D341Med (cell line): Measurements from ENCODE around the gene PACRG.
"Not testable (repeated sequence)": the region's sequence is repeated elsewhere in the genome, so short reads cannot be mapped to it uniquely, and the experiment has no call there.

ENCODE experiments used
- DNase-seq: peaks from one replicate; pipeline ENCODE4 v3.0.0; 2012; ENCODE audit warnings: low spot score

The PACRG gene

DNA sequence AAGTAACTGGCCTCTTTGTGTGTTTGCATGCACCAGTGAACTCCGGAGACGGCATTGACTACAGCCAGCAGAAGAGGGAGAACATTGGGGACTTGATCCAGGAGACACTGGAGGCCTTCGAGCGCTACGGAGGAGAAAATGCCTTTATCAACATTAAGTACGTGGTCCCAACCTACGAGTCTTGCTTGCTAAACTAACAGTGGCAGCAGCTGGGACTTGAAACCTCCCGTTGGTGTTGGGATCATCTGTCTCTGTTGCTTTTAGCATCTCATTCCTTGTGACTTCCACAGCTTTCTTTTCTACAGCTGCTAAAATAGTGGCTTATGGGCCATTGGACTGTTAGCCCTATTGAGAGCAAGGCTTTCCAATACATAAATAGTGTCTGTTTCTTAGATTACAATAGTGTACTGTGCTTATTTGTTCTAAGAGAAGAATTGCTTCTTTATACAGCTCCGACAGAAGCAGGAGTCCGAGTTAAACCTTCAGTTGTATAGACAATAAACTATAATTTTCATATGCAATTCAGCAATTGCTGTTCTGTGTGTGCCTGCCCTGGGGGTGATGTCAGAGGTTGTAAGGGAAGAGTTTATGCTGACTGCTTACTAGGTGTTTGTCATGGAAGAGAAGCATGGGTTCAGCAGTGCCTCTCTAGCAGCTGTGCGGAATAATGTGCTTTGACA is 587.2 kb downstream of the PACRG start:
- no peak for DNase-seq

DNA sequence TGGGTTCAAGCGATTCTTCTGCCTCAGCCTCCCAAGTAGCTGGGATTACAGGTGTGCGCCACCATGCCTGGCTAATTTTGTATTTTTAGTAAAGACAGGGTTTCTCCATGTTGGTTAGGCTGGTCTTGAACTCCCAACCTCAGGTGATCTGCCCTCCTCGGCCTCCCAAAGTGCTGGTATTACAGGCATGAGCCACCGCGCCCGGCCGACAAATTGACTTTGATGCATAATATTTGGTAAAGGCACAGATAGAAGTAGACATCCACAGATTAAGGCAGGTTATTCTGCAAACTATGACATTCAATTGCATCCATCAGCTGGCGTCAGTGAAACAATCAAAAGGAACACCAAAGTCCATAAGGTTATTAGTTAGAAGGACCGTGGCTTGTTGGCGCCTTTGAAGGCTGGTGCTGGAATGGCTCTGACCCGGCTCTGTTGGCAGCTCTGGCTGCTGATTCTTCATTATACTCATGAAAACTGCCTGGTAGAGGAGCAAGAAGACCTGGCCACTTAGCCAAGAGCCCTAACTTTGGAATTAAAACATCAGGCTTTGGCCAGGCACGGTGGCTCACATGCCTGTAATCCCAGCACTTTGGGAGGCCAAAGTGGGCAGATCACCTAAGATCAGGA is 589.2 kb downstream of the PACRG start:
- DNase-seq, result not testable (repeated sequence)

GRCh38 chr6:163318071-163318786 is 590.5 kb downstream of the PACRG start:
- no peak for DNase-seq

- DNase-seq, result no peak
Measured at GRCh38 chr6:163319609-163320366, 592.0 kb downstream of the PACRG start.

GRCh38 chr6:163320402-163320801 is 592.6 kb downstream of the PACRG start:
- no peak for DNase-seq

GRCh38 chr6:163320804-163321203 is 593.0 kb downstream of the PACRG start:
- DNase-seq, result no peak

- no peak for DNase-seq
Measured at GRCh38 chr6:163321717-163322116, 593.9 kb downstream of the PACRG start.

GRCh38 chr6:163323274-163323673 is 595.5 kb downstream of the PACRG start:
- no peak for DNase-seq

- no peak for DNase-seq
Measured at GRCh38 chr6:163323705-163324104, 595.9 kb downstream of the PACRG start.

DNA sequence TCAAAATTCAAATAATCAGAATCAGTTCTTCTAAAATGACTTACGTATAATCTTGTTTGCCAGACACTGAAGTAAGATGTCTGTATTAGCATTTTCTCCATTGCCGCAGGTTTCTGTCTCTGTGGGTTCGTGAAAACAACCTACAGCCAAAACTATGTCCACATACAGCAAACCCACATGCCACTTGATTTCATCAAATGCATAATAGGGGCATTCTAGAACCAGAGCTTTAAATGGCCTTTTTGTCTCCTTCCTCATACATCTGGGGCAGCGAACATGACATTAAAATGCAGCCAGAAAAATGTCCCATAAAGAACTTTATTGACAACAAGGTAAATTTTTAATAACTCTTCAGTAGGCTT is 596.5 kb downstream of the PACRG start:
- DNase-seq, result no peak

DNA sequence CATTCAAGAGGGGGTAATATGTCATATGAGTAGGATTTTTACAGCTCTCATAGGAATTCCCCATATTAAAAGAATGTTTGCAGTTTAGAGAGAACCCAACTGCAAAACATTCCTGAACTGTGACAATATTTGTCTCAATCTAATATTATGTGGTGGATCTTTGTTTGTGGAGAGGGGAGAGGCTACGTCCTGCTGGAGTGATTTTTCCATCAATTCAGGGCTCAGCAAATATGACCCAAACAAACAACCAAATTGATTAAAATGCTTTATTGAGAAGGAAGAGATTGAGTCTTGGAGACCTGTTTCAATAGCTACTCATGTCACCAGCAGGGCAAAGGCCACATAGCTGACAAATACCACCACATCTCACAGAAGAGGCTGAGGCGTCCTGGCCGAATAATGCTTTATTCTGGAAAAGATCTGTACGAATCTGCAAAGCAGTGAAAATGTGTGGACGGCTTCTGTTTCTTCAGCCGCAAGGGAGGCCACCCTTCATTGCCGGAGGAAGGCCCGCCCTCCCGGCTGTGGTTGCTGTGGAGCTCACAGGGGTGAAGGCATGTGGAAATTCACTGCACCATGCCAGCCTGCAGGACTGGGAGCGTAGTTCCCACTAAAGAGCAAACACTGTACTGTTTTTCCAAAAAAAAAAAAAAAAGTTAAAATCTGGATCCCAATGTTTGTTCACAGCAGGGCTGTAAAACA is 597.1 kb downstream of the PACRG start:
- DNase-seq, result no peak

DNA sequence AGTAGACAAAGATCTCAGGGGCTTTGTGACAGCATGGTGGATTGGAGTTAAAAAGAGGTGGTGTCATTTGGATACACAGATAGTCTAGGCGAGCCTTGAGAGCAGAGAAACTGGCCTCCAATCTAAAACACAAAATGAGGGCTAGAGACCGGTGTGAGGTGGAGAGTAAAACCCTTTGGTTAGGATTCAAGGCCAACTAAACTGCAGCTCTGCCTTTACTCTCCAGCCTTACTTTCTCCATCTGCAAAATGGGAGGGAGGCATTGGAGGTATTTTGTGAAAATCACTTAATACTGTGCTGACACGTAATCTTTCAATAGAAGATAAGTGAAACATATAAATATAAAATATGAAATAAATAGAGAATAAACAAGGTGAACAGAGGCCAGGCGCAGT is 597.6 kb downstream of the PACRG start:
- no peak for DNase-seq

DNA sequence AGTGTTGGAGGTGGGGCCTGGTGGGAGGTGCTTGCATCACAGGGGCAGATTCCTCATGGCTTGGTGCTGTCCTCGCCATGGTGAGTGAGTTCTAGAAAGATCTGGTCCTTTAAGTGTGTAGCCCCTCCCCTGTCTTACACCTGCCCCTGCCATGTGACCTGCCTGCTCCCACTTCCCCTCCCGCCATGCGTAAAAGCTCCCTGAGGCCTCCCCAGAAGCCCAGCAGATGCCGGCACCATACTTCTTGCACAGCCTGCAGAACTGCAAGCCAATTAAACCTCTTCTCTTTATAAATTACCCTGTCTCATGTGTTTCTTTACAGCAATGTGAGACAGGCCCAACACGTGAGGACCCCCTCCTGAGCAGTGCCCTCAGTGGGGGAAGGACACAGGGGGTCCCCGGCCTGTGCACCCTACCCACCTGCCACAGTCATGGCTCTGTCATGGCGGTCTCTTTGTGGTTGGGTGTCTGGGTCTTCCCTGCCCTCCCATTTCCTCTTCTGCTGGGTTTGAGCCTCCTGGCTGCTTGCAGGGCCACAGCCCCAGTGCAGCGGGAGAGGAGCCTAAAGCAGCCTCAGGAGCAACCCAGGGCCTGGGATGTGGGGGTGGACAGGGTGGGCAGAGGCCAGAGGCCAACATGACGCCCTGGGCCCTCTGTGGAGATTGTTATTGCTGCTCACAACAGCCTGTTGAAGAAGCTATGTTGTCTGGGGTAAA is 599.5 kb downstream of the PACRG start:
- no peak for DNase-seq

- no peak for DNase-seq
Measured at GRCh38 chr6:163327921-163328320, 600.1 kb downstream of the PACRG start.

- DNase-seq, result no peak
Measured at GRCh38 chr6:163328411-163328810, 600.6 kb downstream of the PACRG start.

DNA sequence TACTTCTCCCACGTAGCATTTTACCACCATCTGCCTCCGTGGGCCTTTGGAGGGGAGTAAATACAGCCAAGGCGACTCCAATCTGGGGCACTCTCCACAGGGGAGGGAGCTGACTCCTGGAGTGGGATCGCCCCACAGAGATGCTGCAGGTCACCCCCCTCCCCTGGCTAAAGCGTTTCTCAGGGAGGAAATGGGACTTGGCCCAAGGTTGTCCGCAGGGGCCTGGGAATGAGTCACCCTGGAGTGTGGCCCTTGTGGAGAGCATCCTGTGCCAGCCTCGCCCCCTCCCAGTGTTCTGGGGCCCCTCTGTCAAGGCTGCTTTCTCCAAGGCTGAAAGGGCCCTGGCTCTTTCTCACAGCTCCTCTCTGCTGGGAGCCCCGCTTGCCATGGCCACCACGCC is 602.2 kb downstream of the PACRG start:
- no peak for DNase-seq

DNA sequence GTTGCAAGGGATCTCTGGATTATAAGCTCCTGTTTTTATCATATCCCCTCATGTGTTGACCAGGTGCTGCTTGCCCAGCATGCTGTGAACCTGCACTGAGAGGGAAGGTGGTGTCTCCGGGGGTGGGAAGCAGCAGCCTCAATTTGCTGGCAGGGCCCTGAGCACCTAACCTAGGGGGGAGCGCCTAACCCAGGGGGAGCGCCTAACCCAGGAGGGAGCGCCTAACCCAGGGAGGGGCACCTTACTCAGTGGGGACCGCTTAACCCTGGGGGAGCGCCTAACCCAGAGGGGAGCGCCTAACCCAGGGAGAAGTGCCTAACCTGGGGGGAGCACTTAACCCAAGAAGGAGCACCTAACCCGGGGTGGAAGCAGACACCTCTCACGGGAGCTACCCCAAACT is 603.5 kb downstream of the PACRG start:
- DNase-seq, result no peak

DNA sequence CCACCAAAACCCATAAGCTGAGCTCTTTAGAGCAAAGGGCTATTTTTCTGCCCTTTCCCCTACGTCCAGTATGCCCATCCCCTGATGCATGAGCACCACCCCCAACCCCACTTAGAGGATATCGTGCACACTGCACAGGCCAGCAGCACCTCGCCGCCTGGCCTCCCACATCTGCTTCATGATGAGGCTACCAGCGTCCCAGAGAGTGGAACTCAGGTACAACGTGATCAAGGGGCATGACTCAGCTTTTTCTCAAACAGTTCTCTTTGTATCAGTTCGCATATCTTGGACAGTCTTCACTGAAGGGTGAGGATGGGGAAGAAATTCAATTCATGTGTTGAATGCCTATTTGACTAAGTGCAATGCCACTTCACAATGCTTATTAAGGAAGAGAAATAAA is 604.8 kb downstream of the PACRG start:
- DNase-seq, result no peak

DNA sequence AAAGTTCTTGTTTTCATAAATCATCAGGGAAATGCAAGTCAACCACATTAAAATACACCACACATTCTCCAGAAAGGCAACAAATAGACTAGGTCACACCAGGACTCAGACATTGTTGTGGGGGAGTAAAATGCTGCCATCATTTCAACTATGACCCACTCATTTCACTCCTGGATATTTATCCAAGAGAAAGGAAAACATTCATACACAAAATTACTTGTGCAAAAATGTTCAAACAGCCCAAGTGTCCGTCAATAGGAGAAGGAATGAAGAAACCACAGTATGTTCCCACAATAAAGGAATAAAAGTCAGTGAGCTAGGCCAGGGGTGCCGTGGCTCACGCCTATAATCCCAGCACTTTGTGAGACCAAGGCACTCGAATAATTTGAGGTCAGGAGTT is 605.3 kb downstream of the PACRG start:
- DNase-seq, result no peak

DNA sequence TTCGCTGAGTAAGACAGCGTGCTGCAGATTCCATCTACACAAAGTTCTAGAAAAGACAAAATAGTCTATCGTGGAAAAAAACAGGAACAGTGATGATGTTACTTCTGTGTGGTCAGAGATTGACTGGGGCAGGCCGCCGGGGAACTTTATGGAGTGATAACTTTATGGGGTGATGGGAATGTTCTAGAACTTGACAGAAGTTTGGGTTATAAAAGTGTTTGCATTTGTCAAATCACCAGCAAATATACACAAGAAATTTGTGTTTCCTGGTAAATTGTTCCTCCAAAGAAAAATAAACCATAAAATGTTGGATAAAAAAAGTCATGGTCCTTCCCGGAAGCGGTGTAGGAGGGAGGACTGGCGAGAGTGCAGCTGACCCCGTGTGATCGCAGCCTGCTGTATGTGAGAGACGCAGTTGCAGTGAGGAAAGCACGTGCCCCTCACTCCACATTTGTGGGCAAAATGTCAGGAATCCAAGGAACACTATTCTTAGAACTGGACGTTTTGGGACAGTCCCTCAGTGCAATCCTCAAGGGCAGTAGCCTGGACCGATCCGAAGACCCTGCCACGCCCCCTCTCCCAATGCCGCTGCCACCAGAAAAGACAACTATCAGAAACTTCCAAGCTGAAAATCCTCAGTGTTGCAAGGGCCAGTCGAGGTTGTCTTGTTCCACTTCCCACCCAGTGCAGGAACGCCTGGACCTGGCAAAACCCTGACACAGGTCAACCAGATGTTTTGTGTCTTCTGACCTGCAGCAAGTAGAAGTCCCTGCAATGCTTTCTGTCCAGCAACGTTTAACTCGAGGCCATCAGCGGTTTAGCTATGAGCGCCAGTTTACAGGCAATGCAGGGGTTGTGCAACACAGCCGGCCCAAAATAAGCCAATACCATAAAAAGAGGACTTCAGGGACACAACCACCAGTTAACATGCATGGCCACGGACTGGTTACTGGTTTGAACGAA is 606.2 kb downstream of the PACRG start:
- no peak for DNase-seq
